ENCODE results near the gene NUB1. TPM values are rescaled to one million over a fixed set of nuclear protein-coding genes. Genes with fewer than 3 reads are reported as not detected.

Gene NUB1
- total RNA-seq, 4 donors from 2014 or later: 16.8 to 46.7 (median 26.1) TPM

DNA sequence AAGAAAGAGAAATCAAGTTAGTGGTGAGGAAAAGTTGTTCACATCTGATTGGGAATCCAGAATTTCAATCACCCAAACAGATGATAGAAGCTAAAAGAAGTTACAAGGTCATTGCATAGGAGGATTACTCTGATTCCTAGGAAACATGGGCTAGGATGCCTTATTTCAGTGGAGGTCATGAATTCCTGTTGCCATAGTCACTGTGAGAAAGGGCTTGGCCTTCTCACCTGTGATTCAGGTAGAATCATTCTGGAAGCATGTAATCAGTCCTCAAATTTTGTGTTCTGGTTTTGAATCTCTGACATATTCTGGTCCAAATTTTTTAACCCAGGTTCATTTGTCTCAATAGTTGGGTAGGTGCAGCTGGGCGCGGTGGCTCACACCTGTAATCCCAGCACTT lies 4.3 kb upstream of the NUB1 start:
- Histone ChIP-seq H3K4me3 (no peak overlapping the region), H3K27ac (no peak overlapping the region), H3K27me3 (no peaks in the 10 kb centered on the region), H3K4me1 (peaks cover 4 to 10% (median 6%) of the 10 kb centered on the region in 3 donors), H3K36me3 (no peaks in the 10 kb centered on the region), H3K9me3 (no peaks in the 10 kb centered on the region)
- intact Hi-C loops (cut with DNase I): no loop called here
- no CpG with 5 or more reads among the region's 2 CpGs for WGBS, 2 donors
- TF ChIP-seq, protein P1, sequence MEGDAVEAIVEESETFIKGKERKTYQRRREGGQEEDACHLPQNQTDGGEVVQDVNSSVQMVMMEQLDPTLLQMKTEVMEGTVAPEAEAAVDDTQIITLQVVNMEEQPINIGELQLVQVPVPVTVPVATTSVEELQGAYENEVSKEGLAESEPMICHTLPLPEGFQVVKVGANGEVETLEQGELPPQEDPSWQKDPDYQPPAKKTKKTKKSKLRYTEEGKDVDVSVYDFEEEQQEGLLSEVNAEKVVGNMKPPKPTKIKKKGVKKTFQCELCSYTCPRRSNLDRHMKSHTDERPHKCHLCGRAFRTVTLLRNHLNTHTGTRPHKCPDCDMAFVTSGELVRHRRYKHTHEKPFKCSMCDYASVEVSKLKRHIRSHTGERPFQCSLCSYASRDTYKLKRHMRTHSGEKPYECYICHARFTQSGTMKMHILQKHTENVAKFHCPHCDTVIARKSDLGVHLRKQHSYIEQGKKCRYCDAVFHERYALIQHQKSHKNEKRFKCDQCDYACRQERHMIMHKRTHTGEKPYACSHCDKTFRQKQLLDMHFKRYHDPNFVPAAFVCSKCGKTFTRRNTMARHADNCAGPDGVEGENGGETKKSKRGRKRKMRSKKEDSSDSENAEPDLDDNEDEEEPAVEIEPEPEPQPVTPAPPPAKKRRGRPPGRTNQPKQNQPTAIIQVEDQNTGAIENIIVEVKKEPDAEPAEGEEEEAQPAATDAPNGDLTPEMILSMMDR (IDR thresholded peaks at IDR 0.05): no peak
- no peak for TF ChIP-seq POLR2A (IDR thresholded peaks at IDR 0.05)
- no peak for DNase-seq

DNA sequence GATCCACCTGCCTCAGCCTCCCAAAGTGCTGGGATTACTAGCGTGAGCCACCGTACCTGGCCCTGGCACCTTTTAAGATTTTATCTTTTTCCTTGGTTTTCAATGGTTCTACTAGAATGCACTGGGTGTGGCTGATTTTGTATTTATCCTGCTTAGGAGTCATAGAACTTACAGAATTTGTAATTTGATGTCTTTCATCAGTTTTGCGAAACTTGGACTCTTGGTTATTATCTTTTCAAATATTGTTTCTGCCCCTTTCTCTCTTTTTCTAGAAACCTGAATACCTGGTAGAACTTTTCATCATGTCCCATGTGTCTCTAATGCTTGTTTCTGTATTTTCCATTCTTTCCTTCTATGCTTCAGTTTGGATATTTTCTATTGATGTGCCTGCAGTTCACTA lies 2.8 kb upstream of the NUB1 start:
- no peak overlapping the region for H3K4me3 ChIP-seq
- 95 to 96% methylated on average over 3 of the region's 3 CpGs for WGBS, 2 donors
- H3K36me3 ChIP-seq: no peaks in the 10 kb centered on the region
- TF ChIP-seq, protein P1 (IDR thresholded peaks at IDR 0.05): no peak
- TF ChIP-seq POLR2A (IDR thresholded peaks at IDR 0.05): no peak
- H3K27ac ChIP-seq: no peak overlapping the region
- intact Hi-C loops (cut with DNase I): no loop called here
- no peaks in the 10 kb centered on the region for H3K9me3 ChIP-seq
- H3K4me1 ChIP-seq: peaks cover 4 to 25% (median 19%) of the 10 kb centered on the region in 3 donors
- H3K27me3 ChIP-seq: no peaks in the 10 kb centered on the region
- no peak for DNase-seq

DNA sequence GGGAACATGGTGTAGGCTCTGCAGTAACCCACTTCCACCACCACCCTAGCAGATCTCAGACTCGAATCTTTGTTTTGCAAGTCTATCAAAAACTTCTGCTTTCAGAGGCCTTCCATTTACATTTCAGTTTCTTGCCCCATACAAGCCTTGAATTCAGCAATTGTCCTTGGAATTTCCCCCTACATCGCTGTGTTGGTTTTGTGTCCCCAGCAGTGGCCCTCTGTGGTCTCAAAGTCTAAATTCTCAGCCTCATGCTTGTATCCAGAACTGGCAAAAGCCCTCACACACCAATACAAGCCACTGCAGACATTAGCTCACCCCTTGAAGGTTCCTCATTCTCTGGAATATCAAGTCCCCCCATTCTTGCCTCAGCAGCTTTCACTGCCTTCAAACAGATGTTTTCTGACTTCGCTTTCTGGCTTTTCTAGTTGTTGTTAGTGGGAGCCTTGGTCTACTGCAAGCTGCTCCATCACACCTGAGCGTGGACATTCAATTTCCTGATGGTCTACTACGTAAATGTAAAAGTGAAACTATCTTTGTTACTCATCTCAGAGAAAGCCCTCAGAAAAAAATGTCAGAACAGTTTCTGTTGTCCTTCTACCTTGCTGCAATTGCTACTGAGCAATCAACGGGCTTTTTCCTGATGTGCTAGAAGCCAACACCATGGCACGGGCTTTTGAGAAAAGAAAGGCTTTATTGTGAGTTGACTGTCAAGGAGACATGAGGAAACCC lies 1.8 kb upstream of the NUB1 start:
- TF ChIP-seq, protein P1 (IDR thresholded peaks at IDR 0.05): no peak
- TF ChIP-seq POLR2A (IDR thresholded peaks at IDR 0.05): no peak
- WGBS, 2 donors: 55% methylated on average over 7 of the region's 7 CpGs
- Histone ChIP-seq H3K27ac (peak overlapping the region in 3 of 4 donors; percentile 13 to 37 (median 15)), H3K4me1 (peaks cover 4 to 31% (median 19%) of the 10 kb centered on the region in 3 donors), H3K4me3 (peak overlapping the region in 1 of 4 donors; percentile 4), H3K36me3 (peaks cover 0 to 6% (median 0%) of the 10 kb centered on the region in 3 donors), H3K27me3 (no peaks in the 10 kb centered on the region), H3K9me3 (no peaks in the 10 kb centered on the region)
- no peak for DNase-seq
- intact Hi-C loops (cut with DNase I): no loop called here

DNA sequence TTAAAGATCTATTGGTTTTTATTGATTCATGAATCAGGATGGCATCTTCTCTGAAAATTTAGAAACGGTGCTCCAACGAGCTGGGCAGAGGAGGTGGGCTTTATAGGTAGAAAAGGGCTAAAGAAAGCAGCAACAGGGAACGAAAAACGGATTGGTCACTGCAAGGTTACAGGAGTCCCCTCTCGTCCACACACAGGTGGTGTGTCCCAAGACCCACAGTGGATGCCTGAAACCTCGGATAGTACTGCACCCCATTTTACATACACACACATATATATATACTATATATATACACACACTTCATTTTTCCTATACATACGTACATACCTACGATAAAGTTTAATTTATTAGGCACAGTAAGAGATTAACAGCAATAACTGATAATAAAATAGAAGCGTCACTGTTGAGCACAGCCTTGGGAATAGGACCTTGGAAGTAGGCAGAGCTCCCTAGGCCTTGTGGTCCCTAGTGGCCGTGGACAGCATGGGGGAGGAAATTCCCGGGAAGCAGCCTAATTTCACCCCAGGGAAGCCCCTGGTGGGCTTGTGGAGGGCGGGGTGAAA lies 737 bp upstream of the NUB1 start:
- no peak for DNase-seq
- no peak for TF ChIP-seq POLR2A (IDR thresholded peaks at IDR 0.05)
- TF ChIP-seq, protein P1 (IDR thresholded peaks at IDR 0.05): no peak
- no peaks in the 10 kb centered on the region for H3K27me3 ChIP-seq
- H3K4me1 ChIP-seq: peaks cover 4 to 35% (median 19%) of the 10 kb centered on the region in 3 donors
- WGBS, 2 donors: 62 to 82% methylated on average over 9 to 12 of the region's 12 CpGs
- intact Hi-C loops (cut with DNase I): no loop called here
- peak overlapping the region; percentile 66 to 91 (median 88) for H3K27ac ChIP-seq
- peak overlapping the region; percentile 60 to 88 (median 86) for H3K4me3 ChIP-seq
- peaks cover 4 to 17% (median 4%) of the 10 kb centered on the region in 3 donors for H3K36me3 ChIP-seq
- H3K9me3 ChIP-seq: no peaks in the 10 kb centered on the region

DNA sequence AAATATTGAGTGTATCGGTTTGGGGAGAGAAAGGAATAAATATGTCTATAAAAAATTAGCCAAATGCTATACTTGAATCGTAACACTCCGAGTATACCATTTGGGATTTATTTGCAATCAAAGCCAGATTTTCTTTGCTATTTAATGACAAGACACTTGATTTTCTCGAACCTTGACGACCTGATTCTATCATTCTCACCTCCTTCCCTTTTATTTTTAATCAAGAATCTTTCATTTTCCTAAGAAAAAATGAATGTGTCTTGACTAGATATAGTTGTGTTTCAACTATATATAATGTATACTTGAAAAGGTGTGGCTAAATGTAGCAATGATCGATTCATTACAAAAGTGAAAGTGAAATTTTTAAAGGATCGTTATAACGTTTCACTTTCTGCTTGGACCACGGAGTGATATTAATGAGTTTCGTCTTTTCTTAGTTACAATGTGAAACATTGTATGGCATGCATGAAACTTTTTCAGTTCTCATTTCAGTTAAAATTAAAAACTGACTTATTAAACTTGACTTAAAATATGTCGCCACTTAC lies 562 bp downstream of the NUB1 start:
- Histone ChIP-seq H3K4me1 (peaks cover 4 to 38% (median 19%) of the 10 kb centered on the region in 3 donors), H3K27ac (peak overlapping the region; percentile 72 to 91 (median 88)), H3K4me3 (peak overlapping the region; percentile 60 to 88 (median 86)), H3K27me3 (no peaks in the 10 kb centered on the region), H3K36me3 (peaks cover 4 to 30% (median 8%) of the 10 kb centered on the region in 3 donors), H3K9me3 (no peaks in the 10 kb centered on the region)
- TF ChIP-seq POLR2A (IDR thresholded peaks at IDR 0.05): no peak
- TF ChIP-seq, protein P1 (IDR thresholded peaks at IDR 0.05): no peak
- intact Hi-C loops (cut with DNase I): no loop called here
- no peak for DNase-seq
- 1 to 2% methylated on average over 11 of the region's 11 CpGs for WGBS, 2 donors
